GM10248 (cell line): ENCODE data around the gene CLDN20.
A peak's percentile ranks its signal among the peaks of the same experiment; 100 is the strongest.
"Not testable (repeated sequence)": the region's sequence is repeated elsewhere in the genome, so short reads cannot be mapped to it uniquely, and the experiment has no call there.

Experiments
- CTCF ChIA-PET: fragments of 300-600 bp; sonication (Branson Sonifier 250); formaldehyde crosslinking; extraction: SDS; loops from one replicate; lab custom pipeline; 2021; ENCODE audit warnings: antibody characterized with exemption; lab: Yijun Ruan, JAX
- POLR2A ChIA-PET: fragments of 350-650 bp; sonication (Branson Sonifier 250); formaldehyde crosslinking; extraction: SDS; loops from one replicate; lab custom pipeline; 2020; ENCODE audit warnings: antibody characterized with exemption; lab: Yijun Ruan, JAX
- DNase-seq: peaks from one replicate; pipeline ENCODE4 v3.0.0; 2012; ENCODE audit errors: extremely low spot score
- TF ChIP-seq, protein P1 (sequence below): IDR thresholded peaks from 2 replicates; pipeline ENCODE4 v1.5.1; 2012; ENCODE audit warnings: mild to moderate bottlenecking, low read depth; ENCODE audit errors: extremely low read depth, missing control alignments, control extremely low read depth

CLDN20 gene

DNA sequence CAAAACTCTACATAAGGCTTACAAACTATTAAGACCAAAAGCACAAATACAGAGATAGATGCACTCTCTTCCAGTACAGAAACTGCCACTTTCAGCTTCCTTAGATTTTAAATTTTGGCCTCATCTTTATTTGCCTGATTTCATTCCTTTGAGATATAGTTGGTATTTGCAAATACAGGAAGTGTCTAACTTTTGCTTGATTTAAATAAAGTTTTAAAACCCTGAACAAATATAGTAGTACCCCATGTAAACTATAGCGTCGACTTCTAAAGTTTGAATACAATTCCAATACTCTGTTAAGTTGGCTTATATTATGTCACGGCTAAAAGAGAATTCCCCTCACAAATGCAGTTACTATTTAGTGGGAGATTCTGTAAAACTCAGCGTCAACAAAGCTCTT is 1.2 kb upstream of the CLDN20 start:
- ChIA-PET POLR2A (no interaction called here), CTCF (interaction anchor here (1.1 to 2.8 kb wide), 2 partner anchors 9 to 15 kb away, joined by 3 to 8 read pairs; no protein-coding TSS in a partner anchor)
- TF ChIP-seq, protein P1, sequence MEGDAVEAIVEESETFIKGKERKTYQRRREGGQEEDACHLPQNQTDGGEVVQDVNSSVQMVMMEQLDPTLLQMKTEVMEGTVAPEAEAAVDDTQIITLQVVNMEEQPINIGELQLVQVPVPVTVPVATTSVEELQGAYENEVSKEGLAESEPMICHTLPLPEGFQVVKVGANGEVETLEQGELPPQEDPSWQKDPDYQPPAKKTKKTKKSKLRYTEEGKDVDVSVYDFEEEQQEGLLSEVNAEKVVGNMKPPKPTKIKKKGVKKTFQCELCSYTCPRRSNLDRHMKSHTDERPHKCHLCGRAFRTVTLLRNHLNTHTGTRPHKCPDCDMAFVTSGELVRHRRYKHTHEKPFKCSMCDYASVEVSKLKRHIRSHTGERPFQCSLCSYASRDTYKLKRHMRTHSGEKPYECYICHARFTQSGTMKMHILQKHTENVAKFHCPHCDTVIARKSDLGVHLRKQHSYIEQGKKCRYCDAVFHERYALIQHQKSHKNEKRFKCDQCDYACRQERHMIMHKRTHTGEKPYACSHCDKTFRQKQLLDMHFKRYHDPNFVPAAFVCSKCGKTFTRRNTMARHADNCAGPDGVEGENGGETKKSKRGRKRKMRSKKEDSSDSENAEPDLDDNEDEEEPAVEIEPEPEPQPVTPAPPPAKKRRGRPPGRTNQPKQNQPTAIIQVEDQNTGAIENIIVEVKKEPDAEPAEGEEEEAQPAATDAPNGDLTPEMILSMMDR: no peak

DNA sequence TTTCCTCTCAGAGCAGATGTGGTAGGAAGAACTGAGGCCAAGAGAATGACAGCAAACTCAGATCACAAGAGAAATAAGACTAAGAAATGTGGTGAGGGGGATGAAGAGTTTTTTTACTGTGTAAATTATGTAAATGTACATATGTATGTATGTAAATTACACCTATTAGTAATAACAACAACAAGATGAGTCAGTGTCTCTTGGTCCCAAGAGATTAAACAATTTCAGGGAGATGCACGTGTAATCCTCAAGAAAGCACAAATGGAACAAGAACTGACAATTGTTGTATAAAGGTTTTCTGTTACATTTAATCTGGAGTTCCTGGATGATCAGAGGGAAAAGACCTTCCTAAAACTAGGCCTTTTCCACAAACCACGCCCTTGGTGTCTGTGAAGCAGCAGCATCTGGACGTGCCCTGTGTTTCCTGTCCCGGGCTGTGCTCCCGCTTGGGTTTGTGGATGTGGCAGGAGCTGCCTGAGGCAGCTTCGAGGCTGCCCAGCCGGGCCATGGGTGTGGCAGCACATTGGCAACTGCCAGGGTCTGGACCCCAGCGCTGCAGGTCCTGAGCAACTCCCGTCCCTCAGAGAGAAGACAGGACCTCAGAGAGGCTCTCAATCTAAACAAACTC is 994 bp downstream of the CLDN20 start:
- CTCF ChIA-PET: interaction anchor here (1.1 to 4.5 kb wide), 4 partner anchors 12 to 87 kb away, joined by 3 to 16 read pairs (median 3); no protein-coding TSS in a partner anchor
- POLR2A ChIA-PET: no interaction called here
- no peak for DNase-seq
- TF ChIP-seq, protein P1: no peak

More for the DNA sequence above, 1.2 kb upstream of the CLDN20 start:
- DNase-seq: no peak

DNA sequence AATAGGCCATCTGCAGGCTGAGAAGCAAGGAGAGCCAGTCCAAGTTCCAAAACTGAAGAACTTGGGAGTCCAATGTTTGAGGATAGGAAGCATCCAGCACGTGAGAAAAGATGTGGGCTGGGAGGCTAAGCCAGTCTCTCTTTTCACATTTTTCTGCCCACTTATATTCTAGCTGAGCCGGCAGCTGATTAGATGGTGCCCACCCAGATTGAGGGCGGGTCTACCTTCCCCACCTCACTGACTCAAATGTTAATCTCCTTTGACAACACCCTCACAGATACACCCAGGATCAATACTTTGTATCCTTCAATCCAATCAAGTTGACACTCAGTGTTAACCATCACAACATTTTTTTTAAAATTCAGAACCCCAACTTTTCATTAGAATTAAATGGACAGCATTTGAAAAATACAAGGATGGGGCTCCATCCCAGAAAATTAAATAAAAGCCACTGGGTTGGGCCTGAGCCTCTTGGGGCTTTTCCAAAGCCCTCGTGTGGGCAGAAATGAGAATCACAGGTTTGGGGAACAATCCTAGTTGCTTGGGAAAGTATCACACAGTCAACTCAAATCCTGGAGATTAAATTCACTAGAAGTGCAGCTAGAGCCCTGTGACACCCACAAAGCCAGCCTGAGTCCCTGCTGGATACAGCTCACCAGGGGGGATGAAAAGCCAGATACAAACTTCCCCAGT is 2.2 kb downstream of the CLDN20 start:
- ChIA-PET POLR2A (no interaction called here), CTCF (interaction anchor here (1.1 to 4.5 kb wide), 4 partner anchors 11 to 88 kb away, joined by 3 to 18 read pairs (median 10); no protein-coding TSS in a partner anchor)
- TF ChIP-seq, protein P1: no peak
- DNase-seq: no peak

DNA sequence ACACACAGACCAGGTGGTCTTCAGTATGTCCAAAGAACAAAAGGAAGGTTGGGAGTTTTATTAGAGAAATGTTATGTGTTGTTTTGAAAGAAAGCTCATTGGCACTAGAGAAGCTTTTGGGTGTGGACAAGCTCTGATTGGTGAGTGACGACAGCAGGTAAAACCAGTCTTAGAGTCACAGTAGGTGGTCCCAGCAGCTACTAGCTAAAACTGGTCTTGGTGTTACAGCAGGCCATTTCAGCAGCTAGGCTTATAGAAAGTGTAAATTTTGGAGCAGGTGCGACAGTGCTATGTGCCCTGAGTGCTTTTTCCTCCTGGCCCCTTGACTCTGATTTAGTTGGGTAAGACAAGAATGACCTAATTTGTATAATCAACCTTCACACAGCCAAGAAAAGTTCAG is 3.6 kb downstream of the CLDN20 start:
- POLR2A ChIA-PET: no interaction called here
- no peak for DNase-seq
- CTCF ChIA-PET: interaction anchor here (1.0 to 4.5 kb wide), 8 partner anchors 10 to 89 kb away, joined by 3 to 18 read pairs (median 8); no protein-coding TSS in a partner anchor
- TF ChIP-seq, protein P1: no peak

GRCh38 chr6:155268088-155268867 is 4.5 kb downstream of the CLDN20 start:
- TF ChIP-seq, protein P1: peak; percentile 42
- POLR2A ChIA-PET, DNase-seq: not testable (repeated sequence)
- CTCF ChIA-PET: interaction anchor here (0.6 to 4.5 kb wide), 13 partner anchors 8 to 94 kb away, joined by 3 to 18 read pairs (median 4); no protein-coding TSS in a partner anchor

DNA sequence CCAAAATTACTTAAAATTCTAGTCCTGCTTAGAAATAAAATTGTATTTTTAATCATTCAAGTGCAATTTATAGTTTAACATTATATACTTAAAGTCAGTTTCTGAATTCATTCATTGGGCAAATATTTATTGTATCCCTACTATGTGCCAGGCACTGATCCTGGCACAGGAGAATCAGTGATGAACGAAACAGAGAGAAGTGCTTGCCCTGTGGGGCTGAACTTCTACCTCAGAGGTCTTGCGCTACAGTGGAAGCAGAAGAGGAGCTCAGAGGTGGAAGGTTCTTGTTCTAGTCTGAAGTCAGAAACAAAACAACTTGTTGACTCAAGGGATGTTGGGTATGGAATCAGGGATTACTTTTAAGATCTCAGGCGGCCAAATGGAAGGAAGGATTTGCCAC is 6.0 kb downstream of the CLDN20 start:
- TF ChIP-seq, protein P1: no peak
- DNase-seq: no peak
- CTCF ChIA-PET: interaction anchor here (0.8 to 3.6 kb wide), 13 partner anchors 7 to 341 kb away, joined by 3 to 18 read pairs (median 3); no protein-coding TSS in a partner anchor
- POLR2A ChIA-PET: no interaction called here
